Measurements from ENCODE around the gene SLC2A13. TPM values are rescaled to one million over a fixed set of nuclear protein-coding genes. Genes with fewer than 3 reads are reported as not detected.
"Not testable (repeated sequence)": the region's sequence is repeated elsewhere in the genome, so short reads cannot be mapped to it uniquely, and the experiment has no call there.

SLC2A13 gene
- total RNA-seq, 4 donors from 2014 or later, result 1.4 to 2.8 (median 2.3) TPM

GRCh38 chr12:40033242-40033630 lies 72.6 kb downstream of the SLC2A13 start:
- intact Hi-C loops (cut with DNase I; ENCODE audit: low total_unique reads), result no loop called here
- H3K36me3 ChIP-seq, result no peaks in the 10 kb centered on the region
- ATAC-seq, result no peak

GRCh38 chr12:40032433-40033241 lies 73.2 kb downstream of the SLC2A13 start:
- H3K4me3 ChIP-seq, result no peak overlapping the region
- H3K27me3 ChIP-seq, result no peaks in the 10 kb centered on the region
- no peaks in the 10 kb centered on the region for H3K4me1 ChIP-seq
- no peaks in the 10 kb centered on the region for H3K9me3 ChIP-seq
- DNase-seq, result no peak
- intact Hi-C loops (cut with DNase I; ENCODE audit: low total_unique reads) (no loop called here), in situ Hi-C loops (cut with MboI; ENCODE audit: low sequenced_read_pairs in 4 of 4) (no loop called here)
- H3K36me3 ChIP-seq, result no peaks in the 10 kb centered on the region
- H3K27ac ChIP-seq, result no peak overlapping the region
- TF ChIP-seq CTCF (IDR thresholded peaks at IDR 0.05 in 4 of 5, conservative IDR thresholded peaks at IDR 0.05 in 1 of 5) (no peak), POLR2A (IDR thresholded peaks at IDR 0.05) (no peak)
- no peak for ATAC-seq

More at GRCh38 chr12:40033242-40033630, 72.6 kb downstream of the SLC2A13 start:
- TF ChIP-seq POLR2A (IDR thresholded peaks at IDR 0.05) (no peak), CTCF (IDR thresholded peaks at IDR 0.05 in 4 of 5, conservative IDR thresholded peaks at IDR 0.05 in 1 of 5) (no peak)
- no peak for DNase-seq
- in situ Hi-C loops (cut with MboI; ENCODE audit: low sequenced_read_pairs in 4 of 4), result no loop called here
- Histone ChIP-seq H3K9me3 (no peaks in the 10 kb centered on the region), H3K4me1 (no peaks in the 10 kb centered on the region), H3K27ac (no peak overlapping the region), H3K27me3 (no peaks in the 10 kb centered on the region), H3K4me3 (no peak overlapping the region)

- Histone ChIP-seq H3K27ac (no peak overlapping the region), H3K36me3 (no peaks in the 10 kb centered on the region), H3K9me3 (no peaks in the 10 kb centered on the region), H3K27me3 (no peaks in the 10 kb centered on the region), H3K4me1 (no peaks in the 10 kb centered on the region), H3K4me3 (no peak overlapping the region)
- no peak for DNase-seq
- no peak for ATAC-seq
- in situ Hi-C loops (cut with MboI; ENCODE audit: low sequenced_read_pairs in 4 of 4) (no loop called here), intact Hi-C loops (cut with DNase I; ENCODE audit: low total_unique reads) (no loop called here)
- TF ChIP-seq POLR2A (IDR thresholded peaks at IDR 0.05), result no peak
These were observed 73.9 kb downstream of the SLC2A13 start for GRCh38 chr12:40031965-40032364.

GRCh38 chr12:40030970-40031369 lies 74.9 kb downstream of the SLC2A13 start:
- H3K27ac ChIP-seq; H3K4me3 ChIP-seq; ATAC-seq; intact Hi-C loops (cut with DNase I; ENCODE audit: low total_unique reads); H3K4me1 ChIP-seq; DNase-seq; in situ Hi-C loops (cut with MboI; ENCODE audit: low sequenced_read_pairs in 4 of 4); H3K36me3 ChIP-seq; H3K9me3 ChIP-seq; H3K27me3 ChIP-seq: not testable (repeated sequence)

- in situ Hi-C loops (cut with MboI; ENCODE audit: low sequenced_read_pairs in 4 of 4), result no loop called here
- intact Hi-C loops (cut with DNase I; ENCODE audit: low total_unique reads), result no loop called here
- Histone ChIP-seq H3K9me3 (no peaks in the 10 kb centered on the region), H3K27me3 (no peaks in the 10 kb centered on the region), H3K4me1 (no peaks in the 10 kb centered on the region), H3K27ac (no peak overlapping the region), H3K4me3 (no peak overlapping the region), H3K36me3 (no peaks in the 10 kb centered on the region)
- TF ChIP-seq POLR2A (IDR thresholded peaks at IDR 0.05), result no peak
- TF ChIP-seq CTCF (IDR thresholded peaks at IDR 0.05 in 4 of 5, conservative IDR thresholded peaks at IDR 0.05 in 1 of 5), result no peak
- DNase-seq (no peak), ATAC-seq (no peak)
These were observed 77.6 kb downstream of the SLC2A13 start for GRCh38 chr12:40028296-40028695.
